K562 (cell line): ENCODE data around the gene HYAL3. TPM values are rescaled to one million over a fixed set of nuclear protein-coding genes. Genes with fewer than 3 reads are reported as not detected.

ENCODE experiments used
- BRCA1 ChIP-seq, 2 experiments: fragments of 450-650 bp in 1 of 2; sonication (generic) in 1 of 2; formaldehyde crosslinking in 1 of 2; IDR thresholded peaks; 2 replicates each; pipeline versions ENCODE4 v1.5.0 to v1.6.1; 2017 to 2020; ENCODE audit warnings: mild to moderate bottlenecking in 1 of 2, missing genetic modification reagents in 1 of 2
- ERF ChIP-seq: fragments of 450-650 bp; formaldehyde crosslinking; IDR thresholded peaks from 2 replicates; pipeline ENCODE4 v1.4.0; 2020; ENCODE audit warnings: mild to moderate bottlenecking, mixed read lengths
- GATA2 ChIP-seq: sonication (generic); formaldehyde crosslinking; IDR thresholded peaks from 2 replicates; pipeline ENCODE4 v1.4.0; 2020; ENCODE audit warnings: mild to moderate bottlenecking, missing genetic modification reagents
- HNRNPUL1 ChIP-seq: fragments of 200-400 bp; formaldehyde crosslinking; IDR thresholded peaks from 2 replicates; pipeline ENCODE4 v1.6.1; 2017; ENCODE audit warnings: low read length
- L3MBTL2 ChIP-seq: fragments of 450-650 bp; IDR thresholded peaks from 2 replicates; pipeline ENCODE4 v1.6.1; 2016; ENCODE audit warnings: mild to moderate bottlenecking, moderate library complexity
- PHB2 ChIP-seq: fragments of 450-650 bp; IDR thresholded peaks from 2 replicates; pipeline ENCODE4 v1.6.1; 2017; ENCODE audit warnings: low read depth
- POLR2H ChIP-seq: IDR thresholded peaks from 2 replicates; pipeline ENCODE4 v1.6.1; 2016; ENCODE audit warnings: missing genetic modification characterization, low read depth, mild to moderate bottlenecking, control low read depth, missing compliant biosample characterization, moderate library complexity
- POLR3G ChIP-seq: IDR thresholded peaks from 2 replicates; pipeline ENCODE4 v1.6.1; 2011; ENCODE audit not compliant: insufficient read length, insufficient replicate concordance; ENCODE audit errors: extremely low read depth
- PRMT5 ChIP-seq: sonication (generic); formaldehyde crosslinking; IDR thresholded peaks from 2 replicates; pipeline ENCODE4 v1.5.0; 2020; ENCODE audit warnings: missing genetic modification reagents
- RAD21 ChIP-seq, 2 experiments: fragments of 250-450 bp in 1 of 2; fragments of 450-650 bp in 1 of 2; sonication (Bioruptor Pico) in 1 of 2; formaldehyde crosslinking in 1 of 2; IDR thresholded peaks in 1 of 2; conservative IDR thresholded peaks in 1 of 2; 2 replicates each; pipeline versions ENCODE4 v1.4.0 to v1.8.0; 2020 to 2022; ENCODE audit warnings: mild to moderate bottlenecking in 2 of 2, moderate library complexity in 1 of 2
- RBBP5 ChIP-seq: fragments of 200-600 bp; sonication (generic); IDR thresholded peaks from 2 replicates; pipeline ENCODE4 v1.6.1; 2012; ENCODE audit warnings: borderline replicate concordance, mild to moderate bottlenecking, low read length, control low read depth, inconsistent platforms; ENCODE audit not compliant: insufficient read depth, poor library complexity, severe bottlenecking
- SMARCE1 ChIP-seq: fragments of 450-650 bp; IDR thresholded peaks from 2 replicates; pipeline ENCODE4 v1.7.1; 2016; ENCODE audit warnings: mild to moderate bottlenecking
- SPI1 ChIP-seq: IDR thresholded peaks from 2 replicates; pipeline ENCODE4 v1.6.1; 2011; ENCODE audit warnings: low read depth, low read length, control low read depth, borderline replicate concordance
- SREBF1 ChIP-seq: fragments of 150-350 bp; IDR thresholded peaks from 2 replicates; pipeline ENCODE4 v1.6.1; 2014; ENCODE audit warnings: antibody characterized with exemption, low read depth, low read length, borderline replicate concordance
- ZFX ChIP-seq: sonication (generic); formaldehyde crosslinking; IDR thresholded peaks from 2 replicates; pipeline ENCODE4 v1.8.0; 2022; ENCODE audit warnings: mild to moderate bottlenecking, missing genetic modification reagents, moderate library complexity
- ZKSCAN1 ChIP-seq: fragments of 150-350 bp; IDR thresholded peaks from 2 replicates; pipeline ENCODE4 v1.6.1; 2016; ENCODE audit warnings: low read depth, low read length
- ZNF584 ChIP-seq: fragments of 200-800 bp; sonication (Bioruptor generic); IDR thresholded peaks from 2 replicates; pipeline ENCODE4 v1.6.1; 2016; ENCODE audit warnings: low read depth, mild to moderate bottlenecking, missing genetic modification characterization, missing compliant biosample characterization
- polyA plus RNA-seq, 8 experiments: library from polyadenylated mRNA; depleted of rRNA in 4 of 8; stranded (reverse) in 5 of 8; unstranded in 3 of 8; fragments of >200 nt; fragmentation: Nextera tagmentation in 2 of 8; fragmentation: Illumina TruSeq in 1 of 8; extraction: Ambion mirVana in 2 of 8; extraction: Trizol in 1 of 8; gene quantifications; 2 replicates each; pipeline versions ENCODE4 v1.2.1 to v1.2.3, GENCODE V29; 2011 to 2014; ENCODE audit warnings: inconsistent platforms in 1 of 8, missing spikeins in 1 of 8
- total RNA-seq, 7 experiments: library from RNA; depleted of rRNA in 6 of 7; stranded (reverse); fragments of >200 nt in 6 of 7; fragmentation: Illumina TruSeq in 2 of 7; extraction: Trizol in 2 of 7; gene quantifications; 2 replicates each; pipeline versions ENCODE4 v1.2.1 to v1.2.3, GENCODE V29; 2011 to 2021; ENCODE audit warnings: low replicate concordance in 1 of 7
- TF ChIP-seq, protein P1 (sequence below): sonication (generic); formaldehyde crosslinking; IDR thresholded peaks from 2 replicates; pipeline ENCODE4 v1.8.0; 2022; ENCODE audit warnings: mild to moderate bottlenecking, missing genetic modification reagents
- TF ChIP-seq, protein P2 (sequence below): fragments of 450-650 bp; IDR thresholded peaks from 2 replicates; pipeline ENCODE4 v1.6.1; 2016; ENCODE audit warnings: low read depth, mild to moderate bottlenecking, moderate library complexity
- TF ChIP-seq, protein P3 (sequence below): fragments of 200-800 bp; sonication (Bioruptor generic); IDR thresholded peaks from 2 replicates; pipeline ENCODE4 v1.6.1; 2017; ENCODE audit warnings: missing genetic modification characterization, missing compliant biosample characterization
- TF ChIP-seq, protein P4 (sequence below): fragments of 250-450 bp; sonication (Bioruptor Pico); IDR thresholded peaks from 2 replicates; pipeline ENCODE4 v1.5.1; 2021; ENCODE audit warnings: mild to moderate bottlenecking
- TF ChIP-seq, protein P5 (sequence below): fragments of 250-450 bp; sonication (Bioruptor Pico); IDR thresholded peaks from 2 replicates; pipeline ENCODE4 v1.5.0; 2020; ENCODE audit warnings: mild to moderate bottlenecking

The HYAL3 gene
- total and polyA plus RNA-seq, 9 of the 15 experiments (the other 6 are each of a cell fraction or from before 2014, with no cell fraction given), result 0.38 to 9.1 (median 6.8) TPM

DNA sequence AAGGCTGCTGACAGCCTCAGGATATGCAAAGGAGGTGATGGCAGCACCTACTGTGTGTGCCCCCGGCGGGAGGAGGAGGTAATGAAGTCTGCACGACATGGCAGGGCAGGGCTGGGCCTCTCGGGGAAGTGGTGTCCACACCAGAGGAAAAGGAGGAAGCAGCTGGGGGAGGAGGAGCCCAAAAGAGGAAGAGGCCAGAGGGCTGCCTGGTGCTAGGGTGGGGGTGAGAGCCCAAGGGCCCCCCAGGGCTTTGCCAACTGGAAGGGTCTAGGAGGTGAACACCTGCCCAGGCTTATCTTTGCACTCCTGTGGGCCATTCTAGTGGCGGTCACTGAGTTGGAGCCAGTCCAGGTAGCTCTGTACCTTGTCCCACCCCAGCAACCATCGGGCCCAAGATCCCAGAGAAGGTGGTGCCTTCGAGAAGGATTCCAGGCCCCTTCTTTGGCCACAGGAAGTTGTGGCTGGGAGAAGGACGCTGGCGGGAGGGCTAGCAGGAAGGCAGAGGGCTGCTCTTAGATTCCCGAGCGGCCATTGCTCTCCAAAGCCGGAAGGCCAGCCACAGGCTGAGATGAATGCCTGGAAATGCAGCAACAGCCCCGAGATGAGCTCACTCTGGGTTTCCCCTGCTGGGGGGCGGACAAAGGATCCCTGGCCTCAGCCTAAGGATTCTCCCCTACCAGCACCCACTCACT, 56.2 kb downstream of the HYAL3 start (continued):
- peak; percentile 99 for TF ChIP-seq ZKSCAN1
- no peak for TF ChIP-seq ERF
- peak; percentile 56; the same call in 1 of the 2 replicates for TF ChIP-seq SMARCE1
- peak; percentile 50 for TF ChIP-seq ZFX (CRISPR knock-in tag)
- TF ChIP-seq, protein P1, sequence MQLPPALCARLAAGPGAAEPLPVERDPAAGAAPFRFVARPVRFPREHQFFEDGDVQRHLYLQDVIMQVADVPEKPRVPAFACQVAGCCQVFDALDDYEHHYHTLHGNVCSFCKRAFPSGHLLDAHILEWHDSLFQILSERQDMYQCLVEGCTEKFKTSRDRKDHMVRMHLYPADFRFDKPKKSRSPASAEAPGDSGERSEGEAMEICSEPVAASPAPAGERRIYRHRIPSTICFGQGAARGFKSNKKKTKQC (CRISPR knock-in tag), result no peak
- TF ChIP-seq RBBP5, result peak; percentile 40
- no peak for TF ChIP-seq RAD21 (CRISPR knock-in tag; conservative IDR thresholded peaks at IDR 0.05 in 1 of 2, IDR thresholded peaks at IDR 0.05 in 1 of 2)
- TF ChIP-seq, protein P2, sequence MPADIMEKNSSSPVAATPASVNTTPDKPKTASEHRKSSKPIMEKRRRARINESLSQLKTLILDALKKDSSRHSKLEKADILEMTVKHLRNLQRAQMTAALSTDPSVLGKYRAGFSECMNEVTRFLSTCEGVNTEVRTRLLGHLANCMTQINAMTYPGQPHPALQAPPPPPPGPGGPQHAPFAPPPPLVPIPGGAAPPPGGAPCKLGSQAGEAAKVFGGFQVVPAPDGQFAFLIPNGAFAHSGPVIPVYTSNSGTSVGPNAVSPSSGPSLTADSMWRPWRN, result no peak
- no peak for TF ChIP-seq HNRNPUL1
- no peak for TF ChIP-seq ZNF584 (CRISPR knock-in tag)
- no peak for TF ChIP-seq SREBF1
- TF ChIP-seq, protein P3, sequence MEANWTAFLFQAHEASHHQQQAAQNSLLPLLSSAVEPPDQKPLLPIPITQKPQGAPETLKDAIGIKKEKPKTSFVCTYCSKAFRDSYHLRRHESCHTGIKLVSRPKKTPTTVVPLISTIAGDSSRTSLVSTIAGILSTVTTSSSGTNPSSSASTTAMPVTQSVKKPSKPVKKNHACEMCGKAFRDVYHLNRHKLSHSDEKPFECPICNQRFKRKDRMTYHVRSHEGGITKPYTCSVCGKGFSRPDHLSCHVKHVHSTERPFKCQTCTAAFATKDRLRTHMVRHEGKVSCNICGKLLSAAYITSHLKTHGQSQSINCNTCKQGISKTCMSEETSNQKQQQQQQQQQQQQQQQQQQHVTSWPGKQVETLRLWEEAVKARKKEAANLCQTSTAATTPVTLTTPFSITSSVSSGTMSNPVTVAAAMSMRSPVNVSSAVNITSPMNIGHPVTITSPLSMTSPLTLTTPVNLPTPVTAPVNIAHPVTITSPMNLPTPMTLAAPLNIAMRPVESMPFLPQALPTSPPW (CRISPR knock-in tag), result peak; percentile 57; the same call in 1 of the 2 replicates
- TF ChIP-seq, protein P4, sequence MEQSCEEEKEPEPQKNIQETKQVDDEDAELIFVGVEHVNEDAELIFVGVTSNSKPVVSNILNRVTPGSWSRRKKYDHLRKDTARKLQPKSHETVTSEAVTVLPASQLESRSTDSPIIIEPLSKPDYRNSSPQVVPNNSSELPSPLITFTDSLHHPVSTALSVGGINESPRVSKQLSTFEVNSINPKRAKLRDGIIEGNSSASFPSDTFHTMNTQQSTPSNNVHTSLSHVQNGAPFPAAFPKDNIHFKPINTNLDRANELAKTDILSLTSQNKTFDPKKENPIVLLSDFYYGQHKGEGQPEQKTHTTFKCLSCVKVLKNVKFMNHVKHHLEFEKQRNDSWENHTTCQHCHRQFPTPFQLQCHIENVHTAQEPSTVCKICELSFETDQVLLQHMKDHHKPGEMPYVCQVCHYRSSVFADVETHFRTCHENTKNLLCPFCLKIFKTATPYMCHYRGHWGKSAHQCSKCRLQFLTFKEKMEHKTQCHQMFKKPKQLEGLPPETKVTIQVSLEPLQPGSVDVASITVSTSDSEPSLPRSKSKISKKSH (CRISPR knock-in tag), result no peak
- peak; percentile 31; the same call in 1 of the 2 replicates for TF ChIP-seq L3MBTL2
- TF ChIP-seq SPI1, result peak; percentile 98
- no peak for TF ChIP-seq BRCA1 (IDR thresholded peaks at IDR 0.05)
- TF ChIP-seq BRCA1 (CRISPR knock-in tag; IDR thresholded peaks at IDR 0.05), result no peak
- no peak for TF ChIP-seq POLR3G
- TF ChIP-seq GATA2, result no peak
- TF ChIP-seq, protein P5, sequence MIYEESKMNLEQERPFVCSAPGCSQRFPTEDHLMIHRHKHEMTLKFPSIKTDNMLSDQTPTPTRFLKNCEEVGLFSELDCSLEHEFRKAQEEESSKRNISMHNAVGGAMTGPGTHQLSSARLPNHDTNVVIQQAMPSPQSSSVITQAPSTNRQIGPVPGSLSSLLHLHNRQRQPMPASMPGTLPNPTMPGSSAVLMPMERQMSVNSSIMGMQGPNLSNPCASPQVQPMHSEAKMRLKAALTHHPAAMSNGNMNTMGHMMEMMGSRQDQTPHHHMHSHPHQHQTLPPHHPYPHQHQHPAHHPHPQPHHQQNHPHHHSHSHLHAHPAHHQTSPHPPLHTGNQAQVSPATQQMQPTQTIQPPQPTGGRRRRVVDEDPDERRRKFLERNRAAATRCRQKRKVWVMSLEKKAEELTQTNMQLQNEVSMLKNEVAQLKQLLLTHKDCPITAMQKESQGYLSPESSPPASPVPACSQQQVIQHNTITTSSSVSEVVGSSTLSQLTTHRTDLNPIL, result no peak
- no peak for TF ChIP-seq PHB2
- no peak for TF ChIP-seq POLR2H (tag)
- TF ChIP-seq PRMT5, result no peak
